ENCODE measurements around the gene ETV3. TPM values are rescaled to one million over a fixed set of nuclear protein-coding genes. Genes with fewer than 3 reads are reported as not detected.

Gene ETV3
- total RNA-seq, 4 donors from 2014 or later: 3.4 to 28.1 (median 18.1) TPM

DNA sequence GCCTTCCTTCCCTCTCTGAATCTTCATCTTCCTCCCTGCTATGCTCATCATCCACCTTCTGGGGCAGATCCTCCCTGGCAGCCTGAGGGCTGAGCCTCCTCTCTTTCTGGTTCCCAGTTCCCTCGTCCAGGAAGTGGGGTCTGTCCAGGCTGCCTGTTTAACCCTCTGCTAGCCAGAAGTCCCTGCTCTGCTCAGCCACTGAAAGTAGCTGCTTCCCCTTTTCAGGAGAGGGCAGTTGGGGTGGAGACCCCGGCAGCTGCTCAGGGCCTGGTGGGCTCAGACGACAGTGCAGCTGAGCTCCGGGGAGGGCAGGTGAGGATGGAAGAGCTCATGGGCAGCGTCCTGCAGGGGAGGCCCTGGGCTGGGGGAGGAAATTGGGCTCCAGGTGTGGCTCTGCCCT lies 43.1 kb upstream of the ETV3 start:
- H3K4me1 ChIP-seq: no peaks in the 10 kb centered on the region
- no peak overlapping the region for H3K4me3 ChIP-seq
- no peak for DNase-seq
- WGBS, 2 donors (ENCODE audit: low coverage in 1 of 2): 48% methylated on average over 5 of the region's 5 CpGs; no CpG with 5 or more reads in 1 of the 2 donors
- no peaks in the 10 kb centered on the region for H3K9me3 ChIP-seq
- no peaks in the 10 kb centered on the region for H3K27me3 ChIP-seq
- H3K36me3 ChIP-seq: no peaks in the 10 kb centered on the region
- intact Hi-C loops (cut with DNase I; ENCODE audit: low total_unique reads) (no loop called here), in situ Hi-C loops (cut with MboI; ENCODE audit: low pct_ligation_motif_present in 1 of 4, low pct_unique_long_range_greater_than_20kb in 1 of 4, low sequenced_read_pairs in 3 of 4) (no loop called here)
- H3K27ac ChIP-seq: no peak overlapping the region
- TF ChIP-seq, protein P1, sequence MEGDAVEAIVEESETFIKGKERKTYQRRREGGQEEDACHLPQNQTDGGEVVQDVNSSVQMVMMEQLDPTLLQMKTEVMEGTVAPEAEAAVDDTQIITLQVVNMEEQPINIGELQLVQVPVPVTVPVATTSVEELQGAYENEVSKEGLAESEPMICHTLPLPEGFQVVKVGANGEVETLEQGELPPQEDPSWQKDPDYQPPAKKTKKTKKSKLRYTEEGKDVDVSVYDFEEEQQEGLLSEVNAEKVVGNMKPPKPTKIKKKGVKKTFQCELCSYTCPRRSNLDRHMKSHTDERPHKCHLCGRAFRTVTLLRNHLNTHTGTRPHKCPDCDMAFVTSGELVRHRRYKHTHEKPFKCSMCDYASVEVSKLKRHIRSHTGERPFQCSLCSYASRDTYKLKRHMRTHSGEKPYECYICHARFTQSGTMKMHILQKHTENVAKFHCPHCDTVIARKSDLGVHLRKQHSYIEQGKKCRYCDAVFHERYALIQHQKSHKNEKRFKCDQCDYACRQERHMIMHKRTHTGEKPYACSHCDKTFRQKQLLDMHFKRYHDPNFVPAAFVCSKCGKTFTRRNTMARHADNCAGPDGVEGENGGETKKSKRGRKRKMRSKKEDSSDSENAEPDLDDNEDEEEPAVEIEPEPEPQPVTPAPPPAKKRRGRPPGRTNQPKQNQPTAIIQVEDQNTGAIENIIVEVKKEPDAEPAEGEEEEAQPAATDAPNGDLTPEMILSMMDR (IDR thresholded peaks at IDR 0.05): no peak
- no peak for TF ChIP-seq POLR2AphosphoS5 (IDR thresholded peaks at IDR 0.05)
- no peak for TF ChIP-seq EP300 (IDR thresholded peaks at IDR 0.05; ENCODE audit: low read depth)
- no peak for TF ChIP-seq POLR2A (IDR thresholded peaks at IDR 0.05)

DNA sequence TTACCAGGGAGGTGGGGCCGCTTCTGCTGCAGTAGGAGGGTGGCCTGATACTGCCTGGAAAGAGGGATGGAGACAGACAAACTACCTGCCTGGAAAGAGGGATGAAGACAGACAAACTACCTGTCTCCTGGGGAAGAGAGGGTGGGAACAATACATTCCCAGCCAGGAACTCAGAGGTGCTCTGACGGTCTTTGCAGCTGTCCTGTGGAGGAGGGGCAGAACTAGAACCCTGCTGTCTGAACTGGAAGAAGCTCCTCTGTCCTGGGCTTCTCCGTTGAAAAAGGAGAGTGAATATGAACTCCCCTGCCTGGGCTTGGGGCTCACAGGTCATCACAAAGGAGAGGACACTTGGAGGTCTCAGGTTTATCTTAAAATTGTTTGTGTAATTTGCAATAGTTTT lies 40.3 kb upstream of the ETV3 start:
- intact Hi-C loops (cut with DNase I; ENCODE audit: low total_unique reads): no loop called here
- WGBS, 2 donors (ENCODE audit: low coverage in 1 of 2): 50 to 67% methylated on average over 1 to 3 of the region's 3 CpGs
- Histone ChIP-seq H3K9me3 (no peaks in the 10 kb centered on the region), H3K4me1 (no peaks in the 10 kb centered on the region), H3K27me3 (no peaks in the 10 kb centered on the region), H3K4me3 (no peak overlapping the region), H3K27ac (no peak overlapping the region), H3K36me3 (no peaks in the 10 kb centered on the region)
- TF ChIP-seq, protein P1 (IDR thresholded peaks at IDR 0.05): no peak
- no peak for TF ChIP-seq POLR2AphosphoS5 (IDR thresholded peaks at IDR 0.05)
- no peak for TF ChIP-seq POLR2A (IDR thresholded peaks at IDR 0.05)
- no peak for TF ChIP-seq EP300 (IDR thresholded peaks at IDR 0.05; ENCODE audit: low read depth)
- no peak for DNase-seq
- in situ Hi-C loops (cut with MboI; ENCODE audit: low pct_ligation_motif_present in 1 of 4, low pct_unique_long_range_greater_than_20kb in 1 of 4, low sequenced_read_pairs in 3 of 4): no loop called here

DNA sequence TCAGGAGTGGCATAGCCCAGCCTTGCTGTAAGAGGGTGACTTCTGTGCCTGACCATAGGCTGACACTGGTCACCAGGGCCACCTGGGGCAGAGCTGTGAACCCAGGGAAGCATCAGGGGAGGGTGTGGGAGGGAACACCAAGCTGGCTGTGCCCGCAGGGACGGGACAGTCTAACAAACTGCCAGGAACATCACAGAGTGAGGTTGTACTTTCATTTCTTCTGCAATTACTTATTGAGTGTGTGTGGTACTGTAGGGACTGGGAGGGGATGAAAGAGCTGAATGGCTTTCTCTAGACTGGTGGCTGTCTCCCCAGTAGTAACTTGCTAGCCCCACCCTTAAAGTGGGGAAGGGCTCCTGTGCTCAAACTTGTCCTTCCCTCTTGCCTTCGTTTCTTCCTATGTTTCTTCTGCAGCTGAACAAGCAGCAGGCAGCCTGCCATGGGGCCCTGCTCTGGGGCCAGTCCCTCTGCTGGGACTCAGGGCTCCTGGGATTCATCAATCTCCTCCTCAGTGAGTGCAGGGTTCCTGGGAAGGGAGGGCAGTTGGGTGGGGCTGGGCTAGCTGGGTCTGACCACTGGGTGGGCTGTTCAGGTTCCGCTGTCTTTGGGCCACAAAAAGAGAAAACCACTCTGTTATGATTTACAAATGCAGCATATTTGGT lies 39.7 kb upstream of the ETV3 start:
- in situ Hi-C loops (cut with MboI; ENCODE audit: low pct_ligation_motif_present in 1 of 4, low pct_unique_long_range_greater_than_20kb in 1 of 4, low sequenced_read_pairs in 3 of 4) (no loop called here), intact Hi-C loops (cut with DNase I; ENCODE audit: low total_unique reads) (no loop called here)
- Histone ChIP-seq H3K9me3 (no peaks in the 10 kb centered on the region), H3K27ac (no peak overlapping the region), H3K36me3 (no peaks in the 10 kb centered on the region), H3K27me3 (no peaks in the 10 kb centered on the region), H3K4me1 (no peaks in the 10 kb centered on the region), H3K4me3 (no peak overlapping the region)
- TF ChIP-seq POLR2AphosphoS5 (IDR thresholded peaks at IDR 0.05): no peak
- no peak for TF ChIP-seq POLR2A (IDR thresholded peaks at IDR 0.05)
- TF ChIP-seq, protein P1 (IDR thresholded peaks at IDR 0.05): no peak
- TF ChIP-seq EP300 (IDR thresholded peaks at IDR 0.05; ENCODE audit: low read depth): no peak
- 42 to 100% methylated on average over 1 to 4 of the region's 4 CpGs for WGBS, 2 donors (ENCODE audit: low coverage in 1 of 2)
- DNase-seq: no peak

DNA sequence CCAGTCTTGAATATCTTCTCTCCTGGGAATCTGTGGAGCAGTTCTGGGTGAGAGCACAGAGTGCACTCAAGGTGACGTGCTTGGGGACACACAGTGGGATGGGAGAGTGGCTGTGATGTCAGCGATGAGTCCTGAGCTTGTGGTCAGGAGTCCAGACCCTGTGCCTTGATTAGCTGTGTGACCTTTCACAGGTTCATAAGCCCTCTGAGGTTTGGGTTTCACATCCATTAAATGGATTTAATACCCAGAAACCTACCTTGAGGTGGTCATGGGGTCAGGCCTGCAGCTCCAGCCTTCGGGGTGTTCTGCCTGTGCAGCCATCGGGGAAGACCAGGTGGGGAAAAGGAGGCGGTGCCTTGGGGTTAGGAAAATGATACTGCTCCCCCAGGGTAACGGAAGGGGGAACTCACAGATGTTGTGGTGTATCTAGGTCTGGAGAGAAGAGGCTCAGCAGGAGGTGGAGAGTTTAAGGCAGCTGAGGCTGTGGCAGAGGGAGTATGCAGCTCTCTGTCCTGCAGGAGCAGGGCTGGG lies 38.5 kb upstream of the ETV3 start:
- Histone ChIP-seq H3K36me3 (no peaks in the 10 kb centered on the region), H3K4me3 (no peak overlapping the region), H3K9me3 (no peaks in the 10 kb centered on the region), H3K4me1 (no peaks in the 10 kb centered on the region), H3K27ac (peak overlapping the region in 1 of 4 donors; percentile 21), H3K27me3 (no peaks in the 10 kb centered on the region)
- 80% methylated on average over 6 of the region's 6 CpGs; no CpG with 5 or more reads in 1 of the 2 donors for WGBS, 2 donors (ENCODE audit: low coverage in 1 of 2)
- in situ Hi-C loops (cut with MboI; ENCODE audit: low pct_ligation_motif_present in 1 of 4, low pct_unique_long_range_greater_than_20kb in 1 of 4, low sequenced_read_pairs in 3 of 4) (no loop called here), intact Hi-C loops (cut with DNase I; ENCODE audit: low total_unique reads) (no loop called here)
- DNase-seq: peak; percentile 36
- TF ChIP-seq EP300 (IDR thresholded peaks at IDR 0.05; ENCODE audit: low read depth): no peak
- no peak for TF ChIP-seq POLR2AphosphoS5 (IDR thresholded peaks at IDR 0.05)
- no peak for TF ChIP-seq POLR2A (IDR thresholded peaks at IDR 0.05)
- TF ChIP-seq, protein P1 (IDR thresholded peaks at IDR 0.05): no peak
